Hepatocyte (in vitro differentiated cells): ENCODE measurements around the gene GFM1.

Experiments used
- CTCF ChIP-seq: fragments of 200-600 bp; sonication (generic); IDR thresholded peaks from 2 replicates; pipeline ENCODE4 v1.5.1; 2016; ENCODE audit warnings: antibody characterized with exemption, mild to moderate bottlenecking; ENCODE audit not compliant: poor library complexity
- EZH2 ChIP-seq: fragments of 200-600 bp; sonication (generic); IDR thresholded peaks from 2 replicates; pipeline ENCODE4 v1.6.1; 2016; ENCODE audit warnings: antibody characterized with exemption, mild to moderate bottlenecking, borderline replicate concordance
- EZH2phosphoT487 ChIP-seq: fragments of 200-600 bp; sonication (generic); IDR thresholded peaks from one replicate; pipeline ENCODE4 v1.6.1; 2018; ENCODE audit warnings: antibody characterized with exemption, mild to moderate bottlenecking, low read depth, moderate library complexity; ENCODE audit not compliant: unreplicated experiment, severe bottlenecking

- no peak for TF ChIP-seq EZH2phosphoT487
- TF ChIP-seq CTCF, result no peak
- TF ChIP-seq EZH2, result no peak
Measured at GRCh38 chr3:158683230-158683962, 39.1 kb downstream of the GFM1 start.
